ENCODE results near the gene CLMP. TPM values are rescaled to one million over a fixed set of nuclear protein-coding genes. Genes with fewer than 3 reads are reported as not detected.
A peak's percentile ranks its signal among the peaks of the same experiment; 100 is the strongest.
"Not testable (repeated sequence)": the region's sequence is repeated elsewhere in the genome, so short reads cannot be mapped to it uniquely, and the experiment has no call there.

The CLMP gene
- polyA plus RNA-seq, 3 donors = 29.1 to 34.4 (median 29.7) TPM

- DNase-seq (ENCODE audit: extremely low read depth in 1 of 11, low read depth in 9 of 11, low spot score in 4 of 11) = no peak
These were observed 72.2 kb downstream of the CLMP start for GRCh38 chr11:123122852-123123251.

GRCh38 chr11:123122341-123122740, 72.7 kb downstream of the CLMP start:
- no peak for DNase-seq (ENCODE audit: extremely low read depth in 1 of 11, low read depth in 9 of 11, low spot score in 4 of 11)

DNA sequence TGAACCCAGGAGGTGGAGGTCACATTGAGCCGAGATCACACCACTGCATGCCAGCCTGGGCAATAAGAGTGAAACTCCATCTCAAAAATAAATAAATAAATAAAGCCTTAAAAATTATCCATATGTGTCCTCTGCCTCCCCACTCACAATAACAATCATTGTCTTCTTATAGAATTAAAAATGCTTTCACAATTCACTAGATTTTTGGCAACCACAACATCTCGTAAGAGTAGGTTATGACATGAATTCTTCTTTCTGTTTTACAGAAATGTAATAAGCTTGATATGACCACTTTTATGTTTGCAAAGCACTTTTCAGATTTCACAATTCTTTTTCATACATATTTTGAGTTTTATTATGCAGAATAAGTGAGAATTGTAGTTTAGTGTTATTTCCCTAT, 78.6 kb downstream of the CLMP start:
- no peak for DNase-seq (ENCODE audit: extremely low read depth in 1 of 11, low read depth in 9 of 11, low spot score in 4 of 11)

GRCh38 chr11:123111465-123111864, 83.6 kb downstream of the CLMP start:
- no peak for DNase-seq (ENCODE audit: extremely low read depth in 1 of 11, low read depth in 9 of 11, low spot score in 4 of 11)

GRCh38 chr11:123110397-123110796, 84.7 kb downstream of the CLMP start:
- no peak for DNase-seq (ENCODE audit: extremely low read depth in 1 of 11, low read depth in 9 of 11, low spot score in 4 of 11)

- no peak for DNase-seq (ENCODE audit: extremely low read depth in 1 of 11, low read depth in 9 of 11, low spot score in 4 of 11)
These were observed 87.0 kb downstream of the CLMP start for GRCh38 chr11:123107945-123108495.

- no peak for DNase-seq (ENCODE audit: extremely low read depth in 1 of 11, low read depth in 9 of 11, low spot score in 4 of 11)
These were observed 90.4 kb downstream of the CLMP start for GRCh38 chr11:123104697-123105096.

DNA sequence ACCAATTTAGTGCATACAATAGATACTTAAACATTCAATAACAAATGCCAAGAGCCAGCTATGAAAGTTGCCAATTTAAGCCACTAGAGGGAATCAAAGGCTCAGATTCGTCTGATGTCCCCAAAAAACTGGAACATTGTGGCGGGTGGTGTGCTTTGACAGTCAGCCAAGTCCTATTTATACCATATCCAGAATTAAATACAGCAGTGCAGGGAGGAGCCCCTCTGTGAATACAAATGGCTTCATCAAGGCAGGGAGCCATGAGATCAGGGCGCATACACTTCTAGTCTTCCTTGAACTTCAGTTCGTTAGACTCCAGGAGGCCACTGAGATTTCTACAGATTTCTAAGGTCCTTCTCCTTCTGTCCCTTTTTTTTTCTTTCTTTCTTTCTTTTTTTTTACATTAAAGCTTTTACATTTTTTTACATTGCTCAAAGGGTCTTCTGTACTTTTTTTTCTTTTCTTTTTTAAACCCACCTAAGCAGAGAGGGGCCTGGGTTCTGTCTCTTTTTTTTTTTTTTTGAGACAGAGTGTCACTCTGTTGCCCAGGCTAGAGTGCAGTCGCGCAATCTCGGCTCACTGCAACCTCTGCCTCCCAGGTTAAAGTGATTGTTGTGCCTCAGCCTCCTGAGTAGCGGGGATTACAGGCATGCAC, 91.6 kb downstream of the CLMP start:
- DNase-seq (ENCODE audit: extremely low read depth in 1 of 11, low read depth in 9 of 11, low spot score in 4 of 11) = peak; percentile 46 to 78 (median 67)

GRCh38 chr11:123100379-123101085, 94.5 kb downstream of the CLMP start:
- DNase-seq (ENCODE audit: extremely low read depth in 1 of 11, low read depth in 9 of 11, low spot score in 4 of 11) = no peak

DNA sequence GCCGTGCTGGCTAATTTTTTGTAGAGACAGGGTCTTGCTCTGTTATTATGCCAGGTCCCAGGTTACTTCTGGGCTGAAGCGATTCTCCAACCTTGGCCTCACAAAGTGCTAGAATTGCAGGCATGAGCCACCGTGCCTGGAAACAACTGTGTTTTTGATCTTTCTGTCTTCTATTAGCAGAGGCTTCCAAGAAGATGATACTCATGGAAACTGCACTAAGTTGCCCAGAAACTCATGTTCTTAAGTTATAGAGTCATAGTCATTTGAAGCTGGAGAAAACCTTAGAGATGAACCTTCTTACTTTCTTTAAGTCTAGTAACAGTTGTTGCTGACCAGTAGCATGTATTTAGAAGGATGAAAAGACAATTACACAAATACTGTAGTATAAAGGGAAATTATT, 96.1 kb downstream of the CLMP start:
- no peak for DNase-seq (ENCODE audit: extremely low read depth in 1 of 11, low read depth in 9 of 11, low spot score in 4 of 11)

DNA sequence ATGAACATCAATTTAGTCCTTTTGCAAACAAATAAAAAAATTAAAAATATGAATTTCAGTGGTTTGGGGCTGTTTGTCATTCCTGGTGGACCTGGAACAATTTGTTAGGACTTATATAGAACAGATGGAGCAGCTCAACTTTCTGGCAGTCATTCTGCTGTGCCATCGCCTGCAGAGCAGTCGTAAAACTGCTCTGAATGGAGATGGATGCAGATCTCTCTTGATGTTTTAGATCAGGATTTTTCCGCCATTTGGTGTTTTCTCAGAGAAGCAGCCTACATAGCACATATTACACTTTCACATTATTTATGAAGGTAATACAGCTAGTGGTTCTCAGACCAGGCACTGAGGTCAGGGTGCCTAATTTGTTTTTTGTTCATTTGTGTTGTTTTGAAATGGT, 101.3 kb downstream of the CLMP start:
- DNase-seq (ENCODE audit: extremely low read depth in 1 of 11, low read depth in 9 of 11, low spot score in 4 of 11) = peak in 1 of 11 donors; percentile 30

- no peak for DNase-seq (ENCODE audit: extremely low read depth in 1 of 11, low read depth in 9 of 11, low spot score in 4 of 11)
These were observed 103.5 kb downstream of the CLMP start for GRCh38 chr11:123091506-123091905.

- DNase-seq (ENCODE audit: extremely low read depth in 1 of 11, low read depth in 9 of 11, low spot score in 4 of 11) = not testable (repeated sequence)
These were observed 104.9 kb downstream of the CLMP start for GRCh38 chr11:123090168-123090567.

- not testable (repeated sequence) for DNase-seq (ENCODE audit: extremely low read depth in 1 of 11, low read depth in 9 of 11, low spot score in 4 of 11)
These were observed 106.2 kb downstream of the CLMP start for GRCh38 chr11:123088896-123089295.

- DNase-seq (ENCODE audit: extremely low read depth in 1 of 11, low read depth in 9 of 11, low spot score in 4 of 11) = not testable (repeated sequence)
These were observed 107.4 kb downstream of the CLMP start for GRCh38 chr11:123087657-123088056.

GRCh38 chr11:123086305-123086704, 108.7 kb downstream of the CLMP start:
- DNase-seq (ENCODE audit: extremely low read depth in 1 of 11, low read depth in 9 of 11, low spot score in 4 of 11) = no peak

DNA sequence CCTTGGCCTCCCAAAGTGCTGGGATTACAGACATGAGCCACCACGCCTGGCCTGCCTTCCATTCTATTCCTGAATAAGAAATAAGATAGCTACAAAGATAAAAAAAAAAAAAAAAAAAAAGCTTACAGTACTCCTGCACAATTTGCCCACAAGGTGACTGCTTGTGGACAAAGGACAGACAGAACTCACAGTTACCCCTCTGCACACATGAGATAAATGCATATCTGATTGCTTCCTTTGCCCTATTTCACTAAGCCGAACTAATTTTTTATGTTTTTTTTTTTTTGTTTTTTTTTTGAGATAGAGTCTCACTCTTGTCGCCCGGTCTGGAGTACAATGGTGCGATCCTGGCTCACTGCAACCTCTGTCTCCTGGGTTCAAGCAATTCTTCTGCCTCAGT, 109.6 kb downstream of the CLMP start:
- no peak for DNase-seq (ENCODE audit: extremely low read depth in 1 of 11, low read depth in 9 of 11, low spot score in 4 of 11)

GRCh38 chr11:123084454-123084853, 110.6 kb downstream of the CLMP start:
- no peak for DNase-seq (ENCODE audit: extremely low read depth in 1 of 11, low read depth in 9 of 11, low spot score in 4 of 11)

DNA sequence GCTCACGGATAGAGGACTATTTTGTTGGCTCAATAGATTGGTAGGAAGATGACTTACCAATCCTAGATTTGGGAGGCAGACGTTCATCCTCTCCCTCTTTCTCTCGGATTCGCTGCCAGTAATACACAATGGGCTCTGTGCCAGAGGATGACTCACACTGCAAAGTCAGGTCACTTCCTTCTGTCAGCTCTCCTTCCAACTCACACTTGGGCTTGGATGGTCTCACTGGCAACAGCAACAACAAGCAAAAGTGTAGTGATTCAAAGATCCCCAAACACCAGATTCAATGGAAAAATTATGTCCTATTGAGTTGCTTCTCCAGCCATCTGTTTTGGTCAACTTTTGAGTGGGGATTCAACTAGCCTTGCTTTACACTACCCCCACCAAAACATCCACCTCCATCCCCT, 111.4 kb downstream of the CLMP start:
- peak in 1 of 11 donors; percentile 40 for DNase-seq (ENCODE audit: extremely low read depth in 1 of 11, low read depth in 9 of 11, low spot score in 4 of 11)

DNA sequence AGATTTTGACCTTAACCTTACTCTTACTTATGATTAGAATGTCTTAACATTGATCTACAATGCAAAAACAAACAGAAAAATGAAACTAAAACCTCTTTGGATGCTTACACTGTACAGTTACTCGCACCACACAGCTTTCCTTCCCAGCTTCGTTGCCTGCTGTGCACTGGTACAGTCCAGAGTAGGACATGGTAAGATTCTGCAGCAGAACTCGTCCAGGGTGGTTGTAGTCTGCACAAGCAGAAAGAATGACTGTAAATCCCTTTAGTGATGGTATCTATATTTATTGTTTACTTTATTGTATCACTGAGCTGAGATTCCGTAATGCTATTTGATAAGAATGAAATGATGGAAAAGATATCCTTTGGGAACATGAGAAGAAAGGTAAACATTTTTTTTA, 112.1 kb downstream of the CLMP start:
- DNase-seq (ENCODE audit: extremely low read depth in 1 of 11, low read depth in 9 of 11, low spot score in 4 of 11) = no peak

- no peak for DNase-seq (ENCODE audit: extremely low read depth in 1 of 11, low read depth in 9 of 11, low spot score in 4 of 11)
These were observed 115.0 kb downstream of the CLMP start for GRCh38 chr11:123080015-123080414.
